Testis (tissue), 2 donors: ENCODE measurements around the gene ATOSA.

Experiments used
- CTCF ChIP-seq, 3 experiments: fragments of 450-650 bp in 2 of 3; fragments of 200-600 bp in 1 of 3; sonication (generic) in 1 of 3; IDR thresholded peaks; one replicate each; pipeline ENCODE4 v1.5.1; 2016 to 2019; ENCODE audit warnings: antibody characterized with exemption in 3 of 3, mild to moderate bottlenecking in 2 of 3, moderate library complexity in 1 of 3
- POLR2A ChIP-seq: fragments of 450-650 bp; IDR thresholded peaks from one replicate; pipeline ENCODE4 v1.6.1; 2017; ENCODE audit warnings: antibody characterized with exemption, mild to moderate bottlenecking, moderate library complexity

GRCh38 chr15:52636459-52636858, 42.7 kb downstream of the ATOSA start:
- TF ChIP-seq POLR2A (no peak), CTCF (IDR thresholded peaks at IDR 0.05) (no peak)
